Memory B cell (primary cell): ENCODE measurements around the gene GSAP.
"Not testable (repeated sequence)": the region's sequence is repeated elsewhere in the genome, so short reads cannot be mapped to it uniquely, and the experiment has no call there.

ENCODE experiments used
- ATAC-seq: fragments of 150-1000 bp; cut with Tn5 transposase; 2 replicates; pipeline ENCODE4 v1.10.0; 2021; ENCODE audit warnings: low read depth, mild to moderate bottlenecking, moderate library complexity
- DNase-seq, 2 donors: peaks; one replicate each; pipeline ENCODE4 v3.0.0; 2022; ENCODE audit warnings: low spot score in 2 of 2
- H3K27ac Mint-ChIP-seq: one replicate; pipeline ENCODE4 v1.8.0; 2022; ENCODE audit warnings: mild to moderate bottlenecking, moderate library complexity, mixed read lengths
- H3K27me3 Mint-ChIP-seq: one replicate; pipeline ENCODE4 v1.8.0; 2022; ENCODE audit warnings: mixed read lengths
- H3K36me3 Mint-ChIP-seq: one replicate; pipeline ENCODE4 v1.8.0; 2022; ENCODE audit warnings: mild to moderate bottlenecking, mixed read lengths
- H3K4me1 Mint-ChIP-seq: one replicate; pipeline ENCODE4 v1.8.0; 2022; ENCODE audit warnings: mixed read lengths
- H3K4me3 Mint-ChIP-seq: one replicate; pipeline ENCODE4 v1.8.0; 2022; ENCODE audit warnings: mild to moderate bottlenecking, moderate library complexity, mixed read lengths
- H3K9me3 Mint-ChIP-seq: one replicate; pipeline ENCODE4 v1.8.0; 2022; ENCODE audit warnings: mixed read lengths

Gene GSAP

DNA sequence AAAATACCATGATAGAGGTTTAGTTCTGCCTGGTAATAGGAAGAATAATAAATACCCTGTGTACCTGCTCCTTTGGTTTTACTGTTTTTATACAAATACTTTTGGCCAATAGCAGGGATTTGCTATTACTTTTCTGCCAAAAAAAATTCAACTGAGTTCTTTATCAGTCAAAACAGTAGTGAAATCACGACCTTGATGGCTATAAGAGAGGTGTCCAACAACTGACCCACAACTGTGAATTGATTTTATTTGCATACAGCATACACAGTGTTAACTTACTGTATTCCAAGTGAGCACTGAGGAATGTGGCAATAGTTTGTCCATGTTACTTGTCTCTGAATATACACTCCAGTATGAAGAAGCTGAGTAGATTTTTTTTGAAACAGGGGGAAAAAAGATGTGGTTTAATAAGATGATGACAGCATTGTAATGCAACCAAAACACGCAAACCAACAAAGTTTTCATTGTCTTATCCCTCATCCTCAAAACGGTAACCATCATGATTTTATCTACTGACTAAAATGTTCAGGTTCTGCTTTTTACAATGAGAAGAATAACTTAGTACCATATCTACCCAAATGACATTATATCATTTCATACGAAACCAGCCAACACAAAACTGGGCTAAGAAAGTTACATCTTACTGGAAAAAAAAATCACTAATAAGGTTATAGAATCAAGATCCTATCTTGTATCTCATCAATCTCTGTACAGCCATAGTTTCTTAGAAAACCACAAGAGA is 63.3 kb downstream of the GSAP start:
- DNase-seq: no peak
- no peaks in the 10 kb centered on the region for H3K9me3 Mint-ChIP-seq
- H3K4me1 Mint-ChIP-seq: peaks cover 21% of the 10 kb centered on the region
- no peak for ATAC-seq
- no peak overlapping the region for H3K4me3 Mint-ChIP-seq
- peak overlapping the region; percentile 89 for H3K27ac Mint-ChIP-seq
- no peaks in the 10 kb centered on the region for H3K27me3 Mint-ChIP-seq
- H3K36me3 Mint-ChIP-seq: peaks cover 18% of the 10 kb centered on the region

DNA sequence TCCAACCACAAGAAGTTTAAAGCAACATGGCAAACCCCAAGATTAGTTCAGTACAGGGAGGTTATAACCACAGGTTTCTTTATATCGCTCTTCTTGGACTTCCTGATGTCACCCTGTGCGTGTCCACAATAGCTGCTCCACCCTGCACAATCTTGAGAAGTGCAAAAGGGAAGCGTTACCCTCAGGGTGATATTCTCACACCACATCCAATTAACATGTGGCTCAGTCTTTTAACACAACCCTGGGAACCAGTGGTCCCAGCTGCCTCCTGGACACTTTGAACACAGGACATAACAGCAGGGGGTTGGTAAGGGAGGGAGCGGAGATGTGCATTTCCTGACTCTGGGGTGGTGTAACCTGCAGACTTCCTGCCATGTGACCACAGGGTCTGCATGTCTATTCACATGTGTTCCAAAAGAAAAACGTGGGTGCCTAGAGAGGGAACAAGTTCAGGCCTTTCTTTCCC is 64.6 kb downstream of the GSAP start:
- no peaks in the 10 kb centered on the region for H3K9me3 Mint-ChIP-seq
- ATAC-seq (peak; percentile 94), DNase-seq (peak; percentile 20)
- H3K4me1 Mint-ChIP-seq: peaks cover 19% of the 10 kb centered on the region
- H3K27ac Mint-ChIP-seq: peak overlapping the region; percentile 89
- H3K36me3 Mint-ChIP-seq: peaks cover 10% of the 10 kb centered on the region
- H3K27me3 Mint-ChIP-seq: no peaks in the 10 kb centered on the region
- peak overlapping the region; percentile 72 for H3K4me3 Mint-ChIP-seq

DNA sequence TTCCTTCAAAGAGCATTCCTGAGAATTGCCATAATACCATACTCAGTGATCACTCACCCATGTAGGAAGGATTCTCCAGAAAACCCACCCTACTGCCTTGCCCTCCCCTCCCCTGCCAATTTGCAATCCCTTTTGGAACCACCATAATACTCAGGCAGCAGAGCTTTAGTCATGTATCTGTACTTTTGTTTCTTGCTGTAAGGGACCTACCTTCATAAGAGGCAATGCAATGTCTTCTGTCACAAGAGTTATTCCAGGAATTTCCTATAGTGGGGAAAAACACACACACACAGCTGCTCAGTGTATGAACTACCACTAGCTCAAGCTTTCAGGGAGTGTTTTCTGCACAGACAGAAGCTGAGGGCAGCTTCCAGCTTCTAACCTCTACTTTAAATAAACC is 67.0 kb downstream of the GSAP start:
- Mint-ChIP-seq H3K4me3 (no peak overlapping the region), H3K36me3 (peaks cover 7% of the 10 kb centered on the region), H3K4me1 (peaks cover 18% of the 10 kb centered on the region), H3K27me3 (no peaks in the 10 kb centered on the region), H3K9me3 (no peaks in the 10 kb centered on the region), H3K27ac (no peak overlapping the region)
- DNase-seq: no peak
- ATAC-seq: no peak

DNA sequence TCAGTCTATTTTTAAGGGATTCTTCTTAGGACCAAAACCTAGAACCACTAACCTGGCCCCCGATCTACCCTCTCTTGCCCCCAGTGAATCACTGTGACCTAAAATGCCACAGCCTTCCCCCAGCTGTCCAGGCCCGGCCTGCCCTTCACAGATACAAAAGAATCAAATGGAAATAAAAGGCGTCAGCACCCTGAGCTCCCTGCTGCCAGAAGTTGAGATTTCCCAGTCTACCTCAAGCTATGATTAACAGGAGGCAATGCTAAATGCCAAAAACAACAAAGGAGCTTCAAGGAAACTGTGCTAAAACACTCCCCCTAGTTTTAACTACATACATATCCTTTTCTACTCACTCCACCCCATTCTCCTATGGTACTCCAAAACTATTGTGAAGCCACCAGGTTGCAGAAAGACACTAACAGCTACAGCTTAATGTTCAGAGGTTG is 67.8 kb downstream of the GSAP start:
- Mint-ChIP-seq H3K4me3 (no peak overlapping the region), H3K27me3 (no peaks in the 10 kb centered on the region), H3K9me3 (no peaks in the 10 kb centered on the region), H3K4me1 (peaks cover 16% of the 10 kb centered on the region), H3K27ac (no peak overlapping the region), H3K36me3 (peaks cover 5% of the 10 kb centered on the region)
- DNase-seq (no peak), ATAC-seq (no peak)

DNA sequence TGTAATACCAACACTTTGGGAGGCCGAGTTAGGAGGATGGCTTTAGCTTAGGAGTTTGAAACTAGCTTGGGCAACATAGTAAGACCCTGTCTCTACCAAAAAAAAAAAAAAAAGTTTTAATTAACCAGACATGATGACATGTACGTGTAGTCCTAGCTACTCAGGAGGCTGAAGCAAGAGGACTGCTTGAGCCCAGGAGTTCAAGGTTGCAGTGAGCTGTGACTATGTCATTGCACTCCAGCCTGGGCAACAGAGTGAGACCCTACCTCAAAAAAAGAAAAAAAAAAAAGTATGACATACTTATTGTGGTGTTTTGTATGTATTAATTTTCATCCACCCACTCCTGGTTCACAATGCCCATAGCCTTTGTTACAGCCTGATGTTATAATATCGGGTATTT is 69.7 kb downstream of the GSAP start:
- ATAC-seq (no peak), DNase-seq (no peak)
- no peaks in the 10 kb centered on the region for H3K9me3 Mint-ChIP-seq
- no peak overlapping the region for H3K4me3 Mint-ChIP-seq
- H3K27ac Mint-ChIP-seq: no peak overlapping the region
- H3K4me1 Mint-ChIP-seq: peaks cover 8% of the 10 kb centered on the region
- H3K36me3 Mint-ChIP-seq: peaks cover 5% of the 10 kb centered on the region
- H3K27me3 Mint-ChIP-seq: no peaks in the 10 kb centered on the region

DNA sequence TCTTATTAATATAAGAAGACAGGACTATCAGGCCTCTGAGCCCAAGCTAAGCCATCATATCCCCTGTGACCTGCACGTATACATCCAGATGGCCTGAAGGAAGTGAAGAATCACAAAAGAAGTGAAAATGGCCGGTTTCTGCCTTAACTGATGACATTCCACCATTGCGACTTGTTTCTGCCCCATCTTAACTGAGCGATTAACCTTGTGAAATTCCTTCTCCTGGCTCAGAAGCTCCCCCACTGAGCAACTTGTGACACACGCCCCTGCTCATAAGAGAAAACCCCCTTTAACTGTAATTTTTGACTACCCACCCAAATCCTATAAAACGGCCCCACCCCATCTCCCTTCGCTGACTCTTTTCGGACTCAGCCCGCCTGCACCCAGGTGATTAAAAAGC is 70.7 kb downstream of the GSAP start:
- not testable (repeated sequence) for ATAC-seq, DNase-seq, H3K36me3 Mint-ChIP-seq, H3K4me1 Mint-ChIP-seq, H3K27ac Mint-ChIP-seq, H3K27me3 Mint-ChIP-seq, H3K9me3 Mint-ChIP-seq, H3K4me3 Mint-ChIP-seq

DNA sequence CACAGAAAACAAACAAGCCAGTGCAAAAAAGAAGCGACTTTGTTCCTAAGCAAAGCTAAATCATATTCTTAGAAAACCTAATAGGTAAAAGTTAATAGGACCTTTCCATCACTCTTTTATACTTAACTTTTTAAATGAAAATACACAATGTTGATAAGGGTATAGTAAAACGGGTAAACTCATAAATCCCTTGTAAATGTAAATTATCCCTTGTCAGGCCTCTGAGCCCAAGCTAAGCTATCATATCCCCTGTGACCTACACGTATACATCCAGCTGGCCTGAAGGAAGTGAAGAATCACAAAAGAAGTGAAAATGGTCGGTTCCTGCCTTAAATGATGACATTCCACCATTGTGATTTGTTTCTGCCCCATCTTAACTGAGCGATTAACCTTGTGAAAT is 76.4 kb downstream of the GSAP start:
- Mint-ChIP-seq H3K4me3 (no peak overlapping the region), H3K27me3 (no peaks in the 10 kb centered on the region), H3K27ac (no peak overlapping the region), H3K9me3 (peaks cover 2% of the 10 kb centered on the region), H3K36me3 (peaks cover 5% of the 10 kb centered on the region), H3K4me1 (peaks cover 29% of the 10 kb centered on the region)
- DNase-seq (no peak), ATAC-seq (no peak)

DNA sequence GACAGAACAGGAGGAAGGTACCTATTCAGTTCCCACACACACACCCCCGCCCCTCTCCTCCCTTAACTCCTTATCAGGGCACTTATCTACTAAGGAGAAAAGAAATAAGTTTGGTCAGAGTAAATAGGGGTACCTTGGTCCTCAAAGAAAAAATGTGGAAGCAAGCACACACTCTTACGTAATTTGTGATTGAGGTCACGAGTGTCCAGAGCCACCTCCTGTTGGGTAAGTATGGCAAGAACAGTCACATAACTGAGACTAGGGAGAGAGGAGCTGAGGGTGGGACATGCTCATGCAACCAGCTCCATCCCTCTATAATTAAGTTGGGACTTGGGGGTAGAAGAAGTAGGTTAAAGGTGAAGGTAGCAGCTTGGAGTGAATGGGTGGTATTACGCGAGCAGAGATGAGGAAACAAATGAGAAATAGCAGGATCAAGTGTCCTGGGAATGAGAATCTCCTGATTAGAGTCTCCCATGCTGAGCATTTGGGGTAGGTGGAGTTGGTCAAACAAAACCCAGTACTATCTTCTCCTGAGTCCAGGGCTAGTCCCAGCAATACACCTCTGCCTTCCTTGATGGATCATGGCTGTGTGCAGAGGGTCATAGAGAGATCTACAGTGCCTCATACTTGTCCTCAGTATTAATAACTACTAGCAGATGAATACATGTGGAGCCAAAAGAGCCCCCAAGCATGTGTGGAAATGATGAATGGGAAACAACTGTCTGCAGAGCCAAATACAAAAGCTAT is 77.1 kb downstream of the GSAP start:
- Mint-ChIP-seq H3K27me3 (no peaks in the 10 kb centered on the region), H3K9me3 (peaks cover 2% of the 10 kb centered on the region), H3K27ac (no peak overlapping the region), H3K4me3 (peak overlapping the region; percentile 41), H3K36me3 (peaks cover 7% of the 10 kb centered on the region), H3K4me1 (peaks cover 29% of the 10 kb centered on the region)
- ATAC-seq (no peak), DNase-seq (no peak)

DNA sequence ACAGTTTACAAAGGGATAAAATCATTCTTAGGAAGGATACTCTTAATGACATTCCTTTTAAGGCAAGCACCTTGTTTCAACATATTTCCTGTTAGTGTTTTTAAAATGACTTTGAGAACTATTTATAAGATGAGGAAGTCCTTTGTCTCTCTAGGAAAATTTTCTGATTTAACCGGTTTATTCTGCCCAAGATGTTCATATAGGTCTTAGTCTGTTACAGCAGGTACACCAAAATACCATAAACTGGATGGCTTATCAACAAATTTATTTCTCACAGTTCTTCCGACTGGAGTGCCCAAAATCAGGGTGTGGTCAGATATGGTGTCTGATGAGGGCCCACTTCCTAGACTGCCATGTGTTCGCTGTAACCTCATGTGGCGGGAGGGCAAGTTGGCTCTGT is 77.9 kb downstream of the GSAP start:
- Mint-ChIP-seq H3K36me3 (peaks cover 8% of the 10 kb centered on the region), H3K27ac (no peak overlapping the region), H3K4me1 (peaks cover 29% of the 10 kb centered on the region), H3K4me3 (peak overlapping the region; percentile 50), H3K27me3 (no peaks in the 10 kb centered on the region), H3K9me3 (peaks cover 2% of the 10 kb centered on the region)
- DNase-seq (no peak), ATAC-seq (peak; percentile 52)

DNA sequence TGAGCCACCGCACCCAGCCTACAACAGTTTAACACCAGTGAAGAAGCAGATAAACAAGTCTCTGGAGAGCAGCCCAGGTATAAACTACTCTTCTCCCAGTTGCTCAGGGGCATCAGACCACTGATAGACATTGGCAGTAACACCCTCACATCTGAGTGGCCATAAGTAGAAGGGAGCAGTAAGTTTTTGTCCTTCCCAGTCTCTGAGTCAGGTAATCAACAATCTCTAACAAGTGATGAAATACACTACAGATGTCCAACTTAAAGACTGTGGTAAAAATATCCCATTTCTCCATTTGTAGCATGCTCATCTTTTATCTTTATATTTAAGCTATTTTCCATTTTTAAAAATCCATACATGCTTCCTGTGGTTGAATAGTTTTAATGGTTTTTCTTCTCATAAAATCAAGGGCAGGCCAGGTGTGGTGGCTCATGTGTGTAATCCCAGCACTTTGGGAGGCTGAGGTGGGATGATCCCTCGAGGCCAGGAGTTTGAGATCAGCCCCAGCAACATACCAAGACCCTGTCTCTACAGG is 78.6 kb downstream of the GSAP start:
- DNase-seq: no peak
- ATAC-seq: no peak
- peaks cover 10% of the 10 kb centered on the region for H3K36me3 Mint-ChIP-seq
- peaks cover 2% of the 10 kb centered on the region for H3K9me3 Mint-ChIP-seq
- no peaks in the 10 kb centered on the region for H3K27me3 Mint-ChIP-seq
- H3K4me3 Mint-ChIP-seq: peak overlapping the region; percentile 54
- H3K27ac Mint-ChIP-seq: no peak overlapping the region
- H3K4me1 Mint-ChIP-seq: peaks cover 32% of the 10 kb centered on the region

DNA sequence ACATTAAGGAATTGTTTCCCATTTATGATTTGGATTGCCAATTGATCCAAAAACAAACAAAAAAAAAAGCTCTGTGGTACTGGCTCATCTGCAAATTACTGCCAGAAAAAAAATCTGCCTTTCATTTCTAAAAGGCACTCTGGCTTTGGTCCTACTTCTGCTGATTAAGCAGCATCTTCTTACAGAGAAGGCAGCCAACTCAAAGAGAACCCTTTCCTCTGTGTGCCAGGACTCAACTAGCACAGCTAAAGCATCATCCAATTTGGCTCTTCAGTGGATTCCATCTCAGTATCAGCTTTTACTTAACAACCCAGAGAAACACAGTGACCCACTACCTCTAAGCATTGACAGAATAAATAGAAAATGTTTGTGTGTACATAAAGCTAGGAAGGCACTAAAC is 80.6 kb downstream of the GSAP start:
- no peak for DNase-seq
- H3K27ac Mint-ChIP-seq: peak overlapping the region; percentile 71
- H3K4me1 Mint-ChIP-seq: peaks cover 42% of the 10 kb centered on the region

DNA sequence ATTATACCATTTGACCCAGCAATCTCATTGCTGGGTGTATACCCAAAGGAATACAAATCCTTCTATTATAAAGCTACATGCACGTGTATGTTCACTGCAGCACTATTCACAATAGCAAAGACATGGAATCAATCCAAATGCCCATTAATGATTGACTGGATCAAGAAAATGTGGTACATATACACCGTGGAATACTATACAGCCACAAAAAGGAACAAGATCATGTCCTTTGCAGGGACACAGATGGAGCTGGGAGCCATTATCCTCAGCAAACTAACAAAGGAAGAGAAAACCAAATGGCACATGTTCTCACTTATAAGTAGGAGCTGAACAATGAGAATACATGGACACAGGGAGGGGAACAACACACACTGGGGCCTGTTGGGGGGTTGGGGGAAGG is 82.1 kb downstream of the GSAP start:
- H3K27me3 Mint-ChIP-seq, ATAC-seq, H3K4me3 Mint-ChIP-seq, H3K9me3 Mint-ChIP-seq, DNase-seq, H3K27ac Mint-ChIP-seq: not testable (repeated sequence)
- Mint-ChIP-seq H3K36me3 (peaks cover 11% of the 10 kb centered on the region), H3K4me1 (peaks cover 48% of the 10 kb centered on the region)

More for the DNA sequence above, 80.6 kb downstream of the GSAP start:
- H3K27me3 Mint-ChIP-seq: no peaks in the 10 kb centered on the region
- no peak for ATAC-seq
- H3K36me3 Mint-ChIP-seq: peaks cover 10% of the 10 kb centered on the region
- no peaks in the 10 kb centered on the region for H3K9me3 Mint-ChIP-seq
- H3K4me3 Mint-ChIP-seq: no peak overlapping the region

DNA sequence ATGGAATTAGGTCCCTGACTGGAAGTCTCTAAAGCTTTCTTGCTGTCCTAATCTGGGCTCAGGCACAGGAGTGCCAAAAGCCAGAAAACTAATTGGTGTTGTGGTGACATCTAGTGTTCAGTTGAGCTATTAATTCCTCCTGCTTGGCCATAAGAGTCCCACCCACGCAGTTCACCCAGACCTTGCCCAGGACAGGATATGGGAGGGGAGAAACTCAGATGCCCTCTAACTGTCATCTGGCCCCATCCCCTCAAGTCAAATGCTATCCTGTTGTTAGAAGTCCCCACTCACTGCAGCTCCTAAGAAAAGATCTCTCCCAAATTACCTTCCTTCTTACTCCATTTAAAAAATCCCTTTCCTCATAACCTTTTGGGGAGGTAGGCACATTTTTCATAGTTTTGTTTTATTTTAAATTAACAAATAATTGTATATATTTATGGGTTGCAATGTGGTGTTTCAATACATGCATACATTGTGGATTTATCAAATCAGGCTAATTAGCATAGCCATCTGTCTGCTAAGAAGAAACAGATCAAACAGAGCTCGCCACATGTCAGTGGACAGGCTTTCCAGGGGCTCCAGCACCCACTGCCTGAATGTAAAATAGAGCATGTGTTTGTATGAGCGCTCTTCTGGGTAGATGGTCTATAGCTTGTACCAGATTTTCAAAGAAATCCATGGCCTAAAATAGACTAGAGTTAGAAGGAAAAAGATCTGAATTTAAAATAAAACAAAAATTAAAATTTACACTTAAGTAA is 84.0 kb downstream of the GSAP start:
- H3K4me1 Mint-ChIP-seq: peaks cover 39% of the 10 kb centered on the region
- H3K27me3 Mint-ChIP-seq: no peaks in the 10 kb centered on the region
- H3K9me3 Mint-ChIP-seq: no peaks in the 10 kb centered on the region
- H3K36me3 Mint-ChIP-seq: peaks cover 15% of the 10 kb centered on the region
- DNase-seq (peak; percentile 32 to 59), ATAC-seq (peak; percentile 61)
- H3K4me3 Mint-ChIP-seq: peak overlapping the region; percentile 32
- peak overlapping the region; percentile 83 for H3K27ac Mint-ChIP-seq
